HG03066 (cell line): ENCODE data around the gene SAMD11.
"Not testable (repeated sequence)": the region's sequence is repeated elsewhere in the genome, so short reads cannot be mapped to it uniquely, and the experiment has no call there.

Experiments
- ATAC-seq: cut with Tn5 transposase; IDR thresholded peaks from one replicate; pipeline ENCODE4 v1.9.1; 2021; ENCODE audit warnings: low read depth; ENCODE audit not compliant: unreplicated experiment

The SAMD11 gene

GRCh38 chr1:923131-923990 is at the start of gene SAMD11:
SAMD11 (plus strand) TSS chr1:923923; CDS start chr1:924432, 509 bp downstream.
- ATAC-seq: no peak

GRCh38 chr1:876428-877208 is 47.1 kb upstream of the SAMD11 start:
- ATAC-seq: not testable (repeated sequence)

- ATAC-seq: not testable (repeated sequence)
These were observed 46.3 kb upstream of the SAMD11 start for GRCh38 chr1:877209-877986.

- ATAC-seq: not testable (repeated sequence)
These were observed 43.2 kb upstream of the SAMD11 start for GRCh38 chr1:880511-880910.

- ATAC-seq: not testable (repeated sequence)
These were observed 42.8 kb upstream of the SAMD11 start for GRCh38 chr1:880915-881314.

- no peak for ATAC-seq
These were observed 37.4 kb upstream of the SAMD11 start for GRCh38 chr1:886311-886710.

- ATAC-seq: no peak
These were observed 37.0 kb upstream of the SAMD11 start for GRCh38 chr1:886760-887159.

GRCh38 chr1:888297-888696 is 35.4 kb upstream of the SAMD11 start:
- no peak for ATAC-seq

- ATAC-seq: not testable (repeated sequence)
These were observed 33.9 kb upstream of the SAMD11 start for GRCh38 chr1:889774-890173.

GRCh38 chr1:890234-890633 is 33.5 kb upstream of the SAMD11 start:
- not testable (repeated sequence) for ATAC-seq

- ATAC-seq: no peak
These were observed 33.1 kb upstream of the SAMD11 start for GRCh38 chr1:890661-891060.

- ATAC-seq: no peak
These were observed 26.5 kb upstream of the SAMD11 start for GRCh38 chr1:897226-897625.

GRCh38 chr1:897951-898350 is 25.8 kb upstream of the SAMD11 start:
- not testable (repeated sequence) for ATAC-seq

- ATAC-seq: no peak
These were observed 23.9 kb upstream of the SAMD11 start for GRCh38 chr1:899636-900317.

GRCh38 chr1:901108-901859 is 22.4 kb upstream of the SAMD11 start:
- no peak for ATAC-seq

- no peak for ATAC-seq
These were observed 20.9 kb upstream of the SAMD11 start for GRCh38 chr1:902802-903201.

- ATAC-seq: no peak
These were observed 20.4 kb upstream of the SAMD11 start for GRCh38 chr1:903305-903704.

- ATAC-seq: no peak
These were observed 19.9 kb upstream of the SAMD11 start for GRCh38 chr1:903721-904271.

- no peak for ATAC-seq
These were observed 19.3 kb upstream of the SAMD11 start for GRCh38 chr1:904310-904950.
